T-helper 2 cell treated with Interferon-gamma antibody and Interleukin-4, amounts not matched to agents 5 μg/mL and 100 μg/mL, for 36 hours (primary cell): ENCODE results near the gene AQP12A.
A peak's percentile ranks its signal among the peaks of the same experiment; 100 is the strongest.
"Not testable (repeated sequence)": the region's sequence is repeated elsewhere in the genome, so short reads cannot be mapped to it uniquely, and the experiment has no call there.

Experiments used
- DNase-seq: peaks from one replicate; pipeline ENCODE4 v3.0.0; 2021; ENCODE audit warnings: low spot score
- H3K27ac Mint-ChIP-seq: one replicate; pipeline ENCODE4 v1.8.0; 2021; ENCODE audit warnings: mild to moderate bottlenecking, mixed read lengths
- H3K27me3 Mint-ChIP-seq: one replicate; pipeline ENCODE4 v1.8.0; 2021; ENCODE audit warnings: low read depth, mixed read lengths
- H3K36me3 Mint-ChIP-seq: one replicate; pipeline ENCODE4 v1.8.0; 2021; ENCODE audit warnings: low read depth, mixed read lengths
- H3K4me1 Mint-ChIP-seq: one replicate; pipeline ENCODE4 v1.8.0; 2021; ENCODE audit warnings: low read depth, mixed read lengths
- H3K4me3 Mint-ChIP-seq: one replicate; pipeline ENCODE4 v1.8.0; 2022; ENCODE audit warnings: mild to moderate bottlenecking, moderate library complexity, mixed read lengths
- H3K9me3 Mint-ChIP-seq: one replicate; pipeline ENCODE4 v1.8.0; 2021; ENCODE audit warnings: mixed read lengths

Gene AQP12A

DNA sequence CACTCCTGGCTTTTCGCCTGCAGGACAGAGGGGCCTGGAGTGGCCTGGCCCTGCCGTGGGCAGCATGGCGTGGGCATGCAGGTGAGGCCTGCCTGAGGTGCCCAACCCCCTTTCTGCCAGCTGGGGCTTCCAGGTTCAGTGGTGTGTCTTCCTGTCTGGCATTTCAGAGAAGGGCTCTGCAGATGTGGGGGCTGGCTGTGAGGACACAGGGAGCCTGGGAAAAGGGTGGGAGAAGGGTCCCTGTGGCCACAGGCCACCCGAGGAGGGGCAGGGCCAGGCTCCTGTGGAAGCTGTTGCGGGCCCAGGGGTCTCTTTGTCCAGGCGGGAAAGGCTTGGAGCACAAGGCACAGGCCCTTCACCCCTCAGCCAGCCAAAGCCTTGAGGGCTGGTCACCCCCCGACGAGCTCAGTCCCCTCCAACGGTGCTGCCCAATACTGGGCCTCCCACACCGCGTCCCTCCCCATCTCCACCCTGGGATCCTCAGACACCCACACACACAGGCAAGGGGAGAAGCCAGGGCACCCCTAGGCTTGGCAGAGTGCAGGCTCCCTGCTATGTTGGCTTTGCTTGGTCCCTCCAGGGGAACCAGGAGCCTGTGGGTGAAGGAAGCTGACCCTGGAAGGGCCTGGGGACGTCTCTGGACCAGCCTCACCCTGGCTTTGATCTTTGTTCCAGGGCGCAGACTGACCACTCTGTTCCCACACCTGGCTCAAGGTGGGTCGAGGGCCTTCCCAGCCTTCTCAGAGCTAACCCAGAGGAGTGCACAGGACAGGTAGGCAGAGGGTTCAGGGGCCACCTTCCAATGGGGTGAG is 3.7 kb upstream of the AQP12A start:
- Mint-ChIP-seq H3K27me3 (peaks cover 8% of the 10 kb centered on the region), H3K27ac (no peak overlapping the region), H3K9me3 (no peaks in the 10 kb centered on the region), H3K4me1 (peaks cover 7% of the 10 kb centered on the region), H3K4me3 (no peak overlapping the region), H3K36me3 (no peaks in the 10 kb centered on the region)
- DNase-seq = peak; percentile 2

DNA sequence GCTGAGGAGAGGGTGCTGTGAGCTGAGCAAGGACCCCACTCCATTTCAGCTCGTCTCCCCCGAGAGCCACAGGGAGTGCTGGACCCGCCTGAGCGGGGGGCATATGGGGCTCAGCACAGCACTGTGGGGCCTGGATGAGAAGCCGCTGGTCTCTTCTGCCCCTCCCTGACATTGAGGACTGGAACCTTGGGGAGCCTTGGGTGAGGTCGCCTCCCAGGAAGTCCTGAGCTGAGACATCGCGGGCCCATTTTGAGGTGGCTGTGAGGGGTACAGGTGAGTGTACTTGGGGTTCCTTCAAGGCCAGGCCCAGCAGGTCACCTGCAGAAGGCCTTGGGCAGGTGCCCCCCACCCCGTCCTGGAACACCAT is 3.1 kb upstream of the AQP12A start:
- no peaks in the 10 kb centered on the region for H3K36me3 Mint-ChIP-seq
- DNase-seq = peak; percentile 2
- peaks cover 7% of the 10 kb centered on the region for H3K4me1 Mint-ChIP-seq
- no peaks in the 10 kb centered on the region for H3K9me3 Mint-ChIP-seq
- no peak overlapping the region for H3K27ac Mint-ChIP-seq
- peaks cover 8% of the 10 kb centered on the region for H3K27me3 Mint-ChIP-seq
- no peak overlapping the region for H3K4me3 Mint-ChIP-seq

- peaks cover 5% of the 10 kb centered on the region for H3K4me1 Mint-ChIP-seq
- no peaks in the 10 kb centered on the region for H3K36me3 Mint-ChIP-seq
- no peak overlapping the region for H3K4me3 Mint-ChIP-seq
- no peak overlapping the region for H3K27ac Mint-ChIP-seq
- H3K27me3 Mint-ChIP-seq = peaks cover 8% of the 10 kb centered on the region
- no peaks in the 10 kb centered on the region for H3K9me3 Mint-ChIP-seq
- no peak for DNase-seq
These were observed 1.7 kb upstream of the AQP12A start for GRCh38 chr2:240689975-240690374.

GRCh38 chr2:240690421-240691074 is 1.1 kb upstream of the AQP12A start:
- not testable (repeated sequence) for H3K4me1 Mint-ChIP-seq, H3K9me3 Mint-ChIP-seq, H3K27me3 Mint-ChIP-seq, H3K36me3 Mint-ChIP-seq, H3K27ac Mint-ChIP-seq
- H3K4me3 Mint-ChIP-seq = peak overlapping the region; percentile 38
- DNase-seq = peak; percentile 2

GRCh38 chr2:240691075-240691427 is 615 bp upstream of the AQP12A start:
- not testable (repeated sequence) for H3K4me3 Mint-ChIP-seq, H3K36me3 Mint-ChIP-seq, H3K4me1 Mint-ChIP-seq, H3K27ac Mint-ChIP-seq, H3K9me3 Mint-ChIP-seq, H3K27me3 Mint-ChIP-seq, DNase-seq

DNA sequence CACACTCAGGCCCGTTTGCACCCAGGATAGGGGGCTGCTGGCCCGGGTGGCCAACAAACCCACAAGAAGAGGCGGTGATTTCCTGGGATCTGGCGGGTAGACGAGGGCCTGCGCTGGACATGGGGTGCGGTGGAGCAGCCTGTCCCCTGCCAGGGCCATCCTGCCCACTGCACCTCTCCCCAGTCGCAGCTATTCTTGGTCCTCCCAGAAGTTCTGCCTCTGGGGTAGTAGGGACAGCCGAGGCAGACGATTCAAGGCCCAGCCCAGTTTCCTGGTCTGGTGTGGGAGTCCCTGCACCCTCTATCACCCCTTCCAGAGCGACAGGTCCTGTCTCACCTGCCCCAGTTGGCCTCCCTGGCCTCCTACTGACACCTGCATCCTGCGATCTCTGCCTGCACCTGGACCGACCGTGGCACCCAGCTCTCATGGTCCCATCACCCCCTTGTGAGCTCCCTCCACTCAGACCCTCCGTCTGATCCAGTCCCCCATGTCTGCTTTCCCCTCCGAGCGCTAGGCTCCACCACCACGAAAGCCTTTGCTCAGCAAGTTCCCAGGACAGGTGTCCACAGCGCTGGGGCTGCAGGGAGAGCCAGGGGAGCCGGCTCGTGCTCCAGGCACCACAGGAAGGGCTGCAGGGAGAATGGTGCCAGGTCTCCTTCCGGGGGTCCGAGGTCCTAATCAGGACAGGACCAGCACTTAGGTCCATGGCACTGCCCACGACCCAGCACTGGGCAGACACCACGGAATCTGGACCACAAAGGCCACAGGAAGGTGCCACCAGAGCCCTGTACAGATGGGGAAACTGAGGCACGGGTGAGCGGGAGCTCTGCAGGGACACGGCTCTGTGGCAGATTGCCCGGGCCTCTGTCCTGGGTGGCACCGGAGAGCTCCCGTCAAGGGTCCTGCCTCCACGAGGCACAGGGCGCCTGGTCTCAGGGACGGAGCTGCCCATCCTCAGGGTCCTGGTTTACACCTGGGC is 1.2 kb downstream of the AQP12A start:
- not testable (repeated sequence) for H3K27me3 Mint-ChIP-seq, H3K4me1 Mint-ChIP-seq, H3K27ac Mint-ChIP-seq, H3K9me3 Mint-ChIP-seq, H3K4me3 Mint-ChIP-seq, DNase-seq, H3K36me3 Mint-ChIP-seq

DNA sequence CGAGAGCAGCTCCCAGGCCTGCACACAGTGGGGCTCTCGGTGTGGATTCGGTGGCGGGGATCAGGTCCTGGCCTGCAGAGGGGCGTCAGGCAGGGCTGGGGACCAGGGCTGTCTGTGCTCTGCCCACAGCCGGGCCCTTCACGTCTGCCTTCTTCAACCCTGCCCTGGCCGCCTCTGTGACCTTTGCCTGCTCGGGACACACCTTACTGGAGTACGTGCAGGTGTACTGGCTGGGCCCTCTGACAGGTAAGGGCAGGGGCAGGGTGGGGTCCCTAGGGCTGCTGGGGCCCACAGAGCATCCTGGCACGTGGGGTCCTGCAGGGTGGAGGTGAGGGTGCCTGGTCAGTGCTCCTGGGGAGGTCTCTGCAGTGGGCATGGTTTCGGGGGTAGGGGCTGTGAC is 2.6 kb downstream of the AQP12A start:
- not testable (repeated sequence) for H3K4me3 Mint-ChIP-seq, DNase-seq, H3K27ac Mint-ChIP-seq, H3K27me3 Mint-ChIP-seq, H3K9me3 Mint-ChIP-seq, H3K4me1 Mint-ChIP-seq, H3K36me3 Mint-ChIP-seq

GRCh38 chr2:240695593-240695992 is 3.9 kb downstream of the AQP12A start:
- H3K4me1 Mint-ChIP-seq, DNase-seq: not testable (repeated sequence)

GRCh38 chr2:240696469-240696868 is 4.8 kb downstream of the AQP12A start:
- not testable (repeated sequence) for H3K27me3 Mint-ChIP-seq, DNase-seq, H3K27ac Mint-ChIP-seq, H3K36me3 Mint-ChIP-seq, H3K4me3 Mint-ChIP-seq, H3K9me3 Mint-ChIP-seq, H3K4me1 Mint-ChIP-seq

More at GRCh38 chr2:240695593-240695992, 3.9 kb downstream of the AQP12A start:
- H3K9me3 Mint-ChIP-seq, H3K4me3 Mint-ChIP-seq, H3K27ac Mint-ChIP-seq, H3K36me3 Mint-ChIP-seq, H3K27me3 Mint-ChIP-seq: not testable (repeated sequence)

GRCh38 chr2:240698852-240699561 is 7.3 kb downstream of the AQP12A start:
- not testable (repeated sequence) for H3K27me3 Mint-ChIP-seq, H3K36me3 Mint-ChIP-seq, H3K27ac Mint-ChIP-seq, H3K9me3 Mint-ChIP-seq, H3K4me3 Mint-ChIP-seq, DNase-seq, H3K4me1 Mint-ChIP-seq

- H3K4me1 Mint-ChIP-seq, H3K27me3 Mint-ChIP-seq, DNase-seq, H3K9me3 Mint-ChIP-seq, H3K36me3 Mint-ChIP-seq, H3K4me3 Mint-ChIP-seq, H3K27ac Mint-ChIP-seq: not testable (repeated sequence)
These were observed 8.2 kb downstream of the AQP12A start for GRCh38 chr2:240699835-240700234.

GRCh38 chr2:240700616-240701015 is 8.9 kb downstream of the AQP12A start:
- peaks cover 10% of the 10 kb centered on the region for H3K4me1 Mint-ChIP-seq
- peaks cover 15% of the 10 kb centered on the region for H3K27me3 Mint-ChIP-seq
- not testable (repeated sequence) for H3K4me3 Mint-ChIP-seq, H3K27ac Mint-ChIP-seq, DNase-seq, H3K36me3 Mint-ChIP-seq, H3K9me3 Mint-ChIP-seq

- Mint-ChIP-seq H3K27ac (no peak overlapping the region), H3K4me1 (peaks cover 10% of the 10 kb centered on the region), H3K27me3 (peaks cover 17% of the 10 kb centered on the region), H3K9me3 (no peaks in the 10 kb centered on the region), H3K4me3 (no peak overlapping the region), H3K36me3 (no peaks in the 10 kb centered on the region)
- no peak for DNase-seq
These were observed 9.5 kb downstream of the AQP12A start for GRCh38 chr2:240701091-240701735.
